Measurements from ENCODE around the gene COA3.

The COA3 gene

GRCh38 chr17:42791948-42792347 is 6.6 kb downstream of the COA3 start:
- no peak for DNase-seq (ENCODE audit: low read depth, low spot score)
- no peak overlapping the region for H3K9ac ChIP-seq (ENCODE audit: insufficient read length)
- TF ChIP-seq POLR2AphosphoS5 (IDR thresholded peaks at IDR 0.05; ENCODE audit: borderline replicate concordance, low read depth, low read length), result no peak
- no peak for TF ChIP-seq FOXP2 (optimal IDR thresholded peaks at IDR 0.05; ENCODE audit: control extremely low read depth, extremely low read length, insufficient read depth)
- no peak for TF ChIP-seq EZH2 (IDR thresholded peaks at IDR 0.05)

GRCh38 chr17:42787266-42787665 is 11.2 kb downstream of the COA3 start:
- Histone ChIP-seq H3K4me3 (no peak overlapping the region), H3K36me3 (ENCODE audit: insufficient read depth, low read length) (no peaks in the 10 kb centered on the region), H3K27ac (no peak overlapping the region)

More at GRCh38 chr17:42791948-42792347, 6.6 kb downstream of the COA3 start:
- H3K9me3 ChIP-seq (ENCODE audit: low read depth, low read length), result no peaks in the 10 kb centered on the region
- H3K36me3 ChIP-seq (ENCODE audit: insufficient read depth, low read length), result no peaks in the 10 kb centered on the region
- no peak overlapping the region for H3K4me3 ChIP-seq
- peak overlapping the region; percentile 53; the same call in 1 of the 2 replicates for H3K27ac ChIP-seq

GRCh38 chr17:42784811-42785592 is 13.5 kb downstream of the COA3 start:
- H3K36me3 ChIP-seq (ENCODE audit: insufficient read depth, low read length), result no peaks in the 10 kb centered on the region
- TF ChIP-seq FOXP2 (optimal IDR thresholded peaks at IDR 0.05; ENCODE audit: control extremely low read depth, extremely low read length, insufficient read depth), result no peak
- no peak for TF ChIP-seq EZH2 (IDR thresholded peaks at IDR 0.05)
- no peak for TF ChIP-seq POLR2AphosphoS5 (IDR thresholded peaks at IDR 0.05; ENCODE audit: borderline replicate concordance, low read depth, low read length)
- H3K4me3 ChIP-seq, result no peak overlapping the region
- no peak overlapping the region for H3K9ac ChIP-seq (ENCODE audit: insufficient read length)
- H3K27ac ChIP-seq, result no peak overlapping the region
- no peak for DNase-seq (ENCODE audit: low read depth, low spot score)
- H3K9me3 ChIP-seq (ENCODE audit: low read depth, low read length), result no peaks in the 10 kb centered on the region

More at GRCh38 chr17:42787266-42787665, 11.2 kb downstream of the COA3 start:
- Histone ChIP-seq H3K9me3 (ENCODE audit: low read depth, low read length) (no peaks in the 10 kb centered on the region), H3K9ac (ENCODE audit: insufficient read length) (no peak overlapping the region)
- TF ChIP-seq EZH2 (IDR thresholded peaks at IDR 0.05) (no peak), FOXP2 (optimal IDR thresholded peaks at IDR 0.05; ENCODE audit: control extremely low read depth, extremely low read length, insufficient read depth) (no peak), POLR2AphosphoS5 (IDR thresholded peaks at IDR 0.05; ENCODE audit: borderline replicate concordance, low read depth, low read length) (no peak)
- DNase-seq (ENCODE audit: low read depth, low spot score), result no peak

- no peak for TF ChIP-seq POLR2AphosphoS5 (IDR thresholded peaks at IDR 0.05; ENCODE audit: borderline replicate concordance, low read depth, low read length)
- TF ChIP-seq EZH2 (IDR thresholded peaks at IDR 0.05), result no peak
- no peak for TF ChIP-seq FOXP2 (optimal IDR thresholded peaks at IDR 0.05; ENCODE audit: control extremely low read depth, extremely low read length, insufficient read depth)
- Histone ChIP-seq H3K9ac (ENCODE audit: insufficient read length) (no peak overlapping the region), H3K36me3 (ENCODE audit: insufficient read depth, low read length) (no peaks in the 10 kb centered on the region; the same call in 1 of the 2 replicates), H3K9me3 (ENCODE audit: low read depth, low read length) (no peaks in the 10 kb centered on the region), H3K27ac (no peak overlapping the region), H3K4me3 (no peak overlapping the region)
- no peak for DNase-seq (ENCODE audit: low read depth, low spot score)
These were observed 14.1 kb downstream of the COA3 start for GRCh38 chr17:42784409-42784808.

GRCh38 chr17:42783791-42784138 is 14.7 kb downstream of the COA3 start:
- Histone ChIP-seq H3K4me3 (no peak overlapping the region), H3K9ac (ENCODE audit: insufficient read length) (no peak overlapping the region), H3K27ac (no peak overlapping the region), H3K9me3 (ENCODE audit: low read depth, low read length) (no peaks in the 10 kb centered on the region), H3K36me3 (ENCODE audit: insufficient read depth, low read length) (peaks cover 5% of the 10 kb centered on the region; the same call in 1 of the 2 replicates)
- no peak for DNase-seq (ENCODE audit: low read depth, low spot score)
- no peak for TF ChIP-seq POLR2AphosphoS5 (IDR thresholded peaks at IDR 0.05; ENCODE audit: borderline replicate concordance, low read depth, low read length)
- TF ChIP-seq EZH2 (IDR thresholded peaks at IDR 0.05), result no peak
- no peak for TF ChIP-seq FOXP2 (optimal IDR thresholded peaks at IDR 0.05; ENCODE audit: control extremely low read depth, extremely low read length, insufficient read depth)

GRCh38 chr17:42783062-42783790 is 15.3 kb downstream of the COA3 start:
- no peak overlapping the region for H3K4me3 ChIP-seq
- H3K36me3 ChIP-seq (ENCODE audit: insufficient read depth, low read length), result peaks cover 6% of the 10 kb centered on the region; the same call in 1 of the 2 replicates
- TF ChIP-seq EZH2 (IDR thresholded peaks at IDR 0.05), result no peak
- no peak for DNase-seq (ENCODE audit: low read depth, low spot score)
- no peak overlapping the region for H3K9ac ChIP-seq (ENCODE audit: insufficient read length)
- H3K9me3 ChIP-seq (ENCODE audit: low read depth, low read length), result no peaks in the 10 kb centered on the region
- no peak overlapping the region for H3K27ac ChIP-seq

- Histone ChIP-seq H3K9me3 (ENCODE audit: low read depth, low read length) (no peaks in the 10 kb centered on the region), H3K9ac (ENCODE audit: insufficient read length) (no peak overlapping the region), H3K4me3 (no peak overlapping the region), H3K27ac (no peak overlapping the region), H3K36me3 (ENCODE audit: insufficient read depth, low read length) (peaks cover 6% of the 10 kb centered on the region; the same call in 1 of the 2 replicates)
- no peak for TF ChIP-seq FOXP2 (optimal IDR thresholded peaks at IDR 0.05; ENCODE audit: control extremely low read depth, extremely low read length, insufficient read depth)
- no peak for TF ChIP-seq POLR2AphosphoS5 (IDR thresholded peaks at IDR 0.05; ENCODE audit: borderline replicate concordance, low read depth, low read length)
- TF ChIP-seq EZH2 (IDR thresholded peaks at IDR 0.05), result no peak
- DNase-seq (ENCODE audit: low read depth, low spot score), result no peak
These were observed 16.1 kb downstream of the COA3 start for GRCh38 chr17:42782166-42783061.
